HepG2 (cell line): ENCODE data around the gene CSNK1G1. TPM values are rescaled to one million over a fixed set of nuclear protein-coding genes. Genes with fewer than 3 reads are reported as not detected.

Source experiments
- ATAC-seq: fragments of 200-7000 bp; cut with Tn5 transposase; 3 replicates; pipeline ENCODE4 v1.9.1; 2020; ENCODE audit warnings: mild to moderate bottlenecking, moderate library complexity
- BruUV-seq: library from RNA; stranded (reverse); fragments of 400-500 nt; replicated peaks from 2 replicates; lab custom pipeline; 2021; lab: Mats Ljungman, UMichigan
- CTCF ChIA-PET: fragments of 300-600 bp; formaldehyde crosslinking; extraction: SDS; loops from one replicate; lab custom pipeline; 2021; ENCODE audit warnings: low total read pairs, inconsistent platforms, low intra/inter-chr PET ratio; lab: Yijun Ruan, JAX
- POLR2A ChIA-PET: fragments of 350-600 bp; sonication (Branson Sonifier 250); formaldehyde crosslinking; loops from one replicate; lab custom pipeline; 2020; ENCODE audit warnings: antibody characterized with exemption, inconsistent platforms; lab: Yijun Ruan, JAX
- DNase-seq: peaks from one replicate; pipeline ENCODE4 v3.0.0-alpha.2; 2015; ENCODE audit warnings: low spot score
- FAIRE-seq: peaks from 3 replicates; lab custom pipeline; 2011; peaks lifted over from hg19 to GRCh38; lab: Jason Lieb, UNC
- H2AFZ ChIP-seq: one replicate; pipeline ENCODE4 v1.6.1; 2011; ENCODE audit warnings: low read length, inconsistent platforms
- H3K27ac ChIP-seq: fragments of 300-600 bp; 3 replicates; pipeline ENCODE4 v1.8.0; 2011; ENCODE audit warnings: mixed run types, mild to moderate bottlenecking, mixed read lengths, low read length, inconsistent platforms; ENCODE audit not compliant: insufficient read depth; ENCODE audit errors: extremely low read length
- H3K27me3 ChIP-seq, 2 experiments: fragments of 200-600 bp in 1 of 2; 2 replicates in 1 of 2; 3 replicates in 1 of 2; pipeline versions ENCODE4 v1.6.0 to v1.8.0; 2011; ENCODE audit warnings: low read length in 2 of 2, mild to moderate bottlenecking in 2 of 2, moderate library complexity in 2 of 2, inconsistent platforms in 1 of 2; ENCODE audit not compliant: insufficient read depth in 2 of 2, control insufficient read depth in 1 of 2
- H3K36me3 ChIP-seq, 2 experiments: fragments of 200-600 bp in 1 of 2; replicated peaks in 1 of 2; 2 replicates in 1 of 2; 3 replicates in 1 of 2; pipeline versions ENCODE4 v1.5.1 to v1.8.0; 2011; ENCODE audit warnings: low read length in 2 of 2, inconsistent platforms in 1 of 2; ENCODE audit not compliant: insufficient read depth in 2 of 2, control insufficient read depth in 1 of 2
- H3K4me1 ChIP-seq: 2 replicates; pipeline ENCODE4 v1.5.1; 2012; ENCODE audit warnings: low read length, inconsistent platforms; ENCODE audit not compliant: insufficient read depth
- H3K4me2 ChIP-seq: 2 replicates; pipeline ENCODE4 v1.6.0; 2011; ENCODE audit warnings: low read depth, low read length, inconsistent platforms
- H3K4me3 ChIP-seq, 3 experiments: fragments of 200-600 bp in 1 of 3; sonication (generic), shearing (Covaris generic) in 1 of 3; replicated peaks in 1 of 3; 2 replicates each; pipeline ENCODE4 v1.5.1; 2011 to 2016; ENCODE audit warnings: low read length in 3 of 3, inconsistent platforms in 2 of 3, low read depth in 2 of 3, mild to moderate bottlenecking in 2 of 3, control low read depth in 1 of 3, mixed read lengths in 1 of 3; ENCODE audit not compliant: insufficient read depth in 1 of 3
- H3K79me2 ChIP-seq: one replicate; pipeline ENCODE4 v1.6.1; 2011; ENCODE audit warnings: low read length, inconsistent platforms; ENCODE audit not compliant: insufficient read depth
- H3K9ac ChIP-seq: 2 replicates; pipeline ENCODE4 v1.6.0; 2011; ENCODE audit warnings: mild to moderate bottlenecking, low read depth, low read length, inconsistent platforms; ENCODE audit not compliant: insufficient read depth
- H3K9me3 ChIP-seq: 2 replicates; pipeline ENCODE4 v1.5.1; 2012; ENCODE audit warnings: mild to moderate bottlenecking, low read length
- H4K20me1 ChIP-seq: 2 replicates; pipeline ENCODE4 v1.6.0; 2011; ENCODE audit warnings: inconsistent platforms, mild to moderate bottlenecking, low read length, moderate library complexity; ENCODE audit not compliant: insufficient read depth
- EEA1 ChIP-seq: sonication (generic); formaldehyde crosslinking; IDR thresholded peaks from 2 replicates; pipeline ENCODE4 v1.5.1; 2020; ENCODE audit warnings: mild to moderate bottlenecking, missing genetic modification reagents, borderline replicate concordance
- MLX ChIP-seq: IDR thresholded peaks from 2 replicates; pipeline ENCODE4 v1.6.1; 2016
- ZNF549 ChIP-seq: sonication (generic); formaldehyde crosslinking; IDR thresholded peaks from 2 replicates; pipeline ENCODE4 v1.5.0; 2020; ENCODE audit warnings: missing genetic modification reagents
- WGBS: methylation state at CpG from one replicate; pipeline ENCODE4 v1.1.6; 2017; ENCODE audit warnings: low lambda C conversion rate; 5-methylcytosine and 5-hydroxymethylcytosine counted together
- in situ Hi-C: cut with HindIII; loops from 2 replicates; pipeline ENCODE4 v1.10.0; 2017; ENCODE audit warnings: low pct_unique_long_range_greater_than_20kb; ENCODE audit not compliant: extremely low pct_ligation_motif_present
- intact Hi-C: fragments of 100-400 bp; cut with micrococcal nuclease; formaldehyde crosslinking; loops from one replicate; pipeline ENCODE4 v1.10.0; 2022; ENCODE audit not compliant: unreplicated experiment
- polyA plus RNA-seq, 8 experiments: library from polyadenylated mRNA; depleted of rRNA in 3 of 8; stranded (reverse) in 7 of 8; unstranded in 1 of 8; fragments of >200 nt; fragmentation: Illumina TruSeq in 4 of 8; extraction: Trizol in 4 of 8; gene quantifications; 2 replicates each; pipeline versions ENCODE4 v1.2.1 to v1.2.3, GENCODE V29; 2011 to 2016; ENCODE audit warnings: low read depth in 4 of 8, missing spikeins in 1 of 8, mixed read lengths in 1 of 8; ENCODE audit not compliant: insufficient read depth in 1 of 8
- small RNA-seq, 3 experiments: library from RNA; depleted of rRNA; stranded (forward); fragments of <200 nt; gene quantifications; one replicate each; pipeline ENCODE3, GENCODE V24; 2012; ENCODE audit warnings: low read depth in 2 of 3, low replicate concordance in 1 of 3; ENCODE audit not compliant: insufficient read length in 3 of 3, insufficient read depth in 2 of 3
- total RNA-seq, 5 experiments: library from RNA; depleted of rRNA; stranded (reverse); fragments of >200 nt; fragmentation: Illumina TruSeq; extraction: Trizol; gene quantifications; 2 replicates each; pipeline ENCODE4 v1.2.3, GENCODE V29; 2016; ENCODE audit warnings: low read depth in 1 of 5

CSNK1G1 gene
- total and polyA plus RNA-seq, 2 of the 13 experiments (the other 11 are each of a cell fraction or from before 2014, with no cell fraction given), result 8.5 to 12.6 TPM

- no TSS peak for BruUV-seq
- intact Hi-C loops, result no loop called here
- Histone ChIP-seq H4K20me1 (no peaks in the 10 kb centered on the region), H3K27me3 (no peaks in the 10 kb centered on the region), H3K27ac (no peak overlapping the region), H3K36me3 (peaks cover 21 to 89% of the 10 kb centered on the region in 2 experiments), H2AFZ (no peak overlapping the region), H3K79me2 (peaks cover 3% of the 10 kb centered on the region), H3K9me3 (no peaks in the 10 kb centered on the region), H3K4me3 (no peak overlapping the region), H3K4me2 (no peak overlapping the region), H3K9ac (no peak overlapping the region), H3K4me1 (peaks cover 3% of the 10 kb centered on the region)
- TF ChIP-seq ZNF549 (no peak), MLX (CRISPR knock-in tag) (no peak), EEA1 (no peak)
- CTCF ChIA-PET, result no interaction called here
- in situ Hi-C loops, result no loop called here
- FAIRE-seq, result no peak
- DNase-seq, result no peak
- POLR2A ChIA-PET, result no interaction called here
- 98% methylated on average over 5 of the region's 5 CpGs for WGBS
- no peak for ATAC-seq
Observed at GRCh38 chr15:64117759-64118487, 238.1 kb downstream of the CSNK1G1 start.

Small RNA genes lying within 50 kb of the gene (small RNA-seq; reads per million reads assigned to genes)
- 0 reads per million in 3 experiments for gene RF00554

Other genes starting within 250 kb of the CSNK1G1 start
- gene SNX22, start 204.4 kb downstream of the CSNK1G1 start, total RNA-seq (2016; rRNA removed; fragmentation: Illumina TruSeq; extraction: Trizol), result 3.1 and 5.5 TPM in 2 replicates
- 2.3 and 2.4 TPM in 2 replicates for gene SNX22, start 204.4 kb downstream of the CSNK1G1 start, polyA plus RNA-seq (2011; rRNA removed)
- 476 and 882 TPM in 2 replicates for gene PPIB, start 193.2 kb downstream of the CSNK1G1 start, total RNA-seq (2016; rRNA removed; fragmentation: Illumina TruSeq; extraction: Trizol)
- 720 and 780 TPM in 2 replicates for gene PPIB, start 193.2 kb downstream of the CSNK1G1 start, polyA plus RNA-seq (2011; rRNA removed)
- gene PCLAF, start 25.3 kb upstream of the CSNK1G1 start, total RNA-seq (2016; rRNA removed; fragmentation: Illumina TruSeq; extraction: Trizol), result 98.9 and 156 TPM in 2 replicates
- 60.9 and 98.6 TPM in 2 replicates for gene PCLAF, start 25.3 kb upstream of the CSNK1G1 start, polyA plus RNA-seq (2011; rRNA removed)
- 7.1 and 19.7 TPM in 2 replicates for gene TRIP4, start 31.7 kb upstream of the CSNK1G1 start, total RNA-seq (2016; rRNA removed; fragmentation: Illumina TruSeq; extraction: Trizol)
- gene TRIP4, start 31.7 kb upstream of the CSNK1G1 start, polyA plus RNA-seq (2011; rRNA removed), result 11.5 and 11.8 TPM in 2 replicates
- 8.9 and 9.1 TPM in 2 replicates for gene ZNF609, start 104.4 kb upstream of the CSNK1G1 start, total RNA-seq (2016; rRNA removed; fragmentation: Illumina TruSeq; extraction: Trizol)
- 9.9 and 11.5 TPM in 2 replicates for gene ZNF609, start 104.4 kb upstream of the CSNK1G1 start, polyA plus RNA-seq (2011; rRNA removed)